Activated naive CD8-positive, alpha-beta T cell treated with anti-CD3 and anti-CD28 coated beads, Interleukin-2, amount 10 ng/mL, durations not matched to agents 7 days and 5 days (primary cell): ENCODE measurements around the gene KLHL26. TPM values are rescaled to one million over a fixed set of nuclear protein-coding genes. Genes with fewer than 3 reads are reported as not detected.
A peak's percentile ranks its signal among the peaks of the same experiment; 100 is the strongest.
"Not testable (repeated sequence)": the region's sequence is repeated elsewhere in the genome, so short reads cannot be mapped to it uniquely, and the experiment has no call there.

Source experiments
- ATAC-seq: fragments of 150-1000 bp; cut with Tn5 transposase; one replicate; pipeline ENCODE4 v1.10.0; 2021; ENCODE audit warnings: low read depth, moderate library complexity
- POLR2A ChIA-PET: fragments of 350-600 bp; sonication (Branson Sonifier 250); formaldehyde crosslinking; loops from one replicate; lab custom pipeline; 2021; ENCODE audit warnings: antibody characterized with exemption; lab: Charles Lee
- DNase-seq: peaks from one replicate; pipeline ENCODE4 v3.0.0; 2021
- H3K27ac Mint-ChIP-seq: one replicate; pipeline ENCODE4 v1.8.0; 2022; ENCODE audit warnings: mild to moderate bottlenecking, mixed read lengths
- H3K27me3 Mint-ChIP-seq: one replicate; pipeline ENCODE4 v1.8.0; 2022; ENCODE audit warnings: mild to moderate bottlenecking, moderate library complexity, mixed read lengths
- H3K36me3 Mint-ChIP-seq: one replicate; pipeline ENCODE4 v1.8.0; 2021; ENCODE audit warnings: mild to moderate bottlenecking, mixed read lengths
- H3K4me1 Mint-ChIP-seq: one replicate; pipeline ENCODE4 v1.8.0; 2021; ENCODE audit warnings: mixed read lengths
- H3K4me3 Mint-ChIP-seq: one replicate; pipeline ENCODE4 v1.8.0; 2022; ENCODE audit warnings: mild to moderate bottlenecking, moderate library complexity, mixed read lengths
- H3K9me3 Mint-ChIP-seq: one replicate; pipeline ENCODE4 v1.8.0; 2021; ENCODE audit warnings: mixed read lengths
- total RNA-seq, 2 experiments: library from RNA; stranded (reverse); gene quantifications; one replicate each; pipeline ENCODE4 v1.2.3, GENCODE V29; 2021

The KLHL26 gene, protein sequence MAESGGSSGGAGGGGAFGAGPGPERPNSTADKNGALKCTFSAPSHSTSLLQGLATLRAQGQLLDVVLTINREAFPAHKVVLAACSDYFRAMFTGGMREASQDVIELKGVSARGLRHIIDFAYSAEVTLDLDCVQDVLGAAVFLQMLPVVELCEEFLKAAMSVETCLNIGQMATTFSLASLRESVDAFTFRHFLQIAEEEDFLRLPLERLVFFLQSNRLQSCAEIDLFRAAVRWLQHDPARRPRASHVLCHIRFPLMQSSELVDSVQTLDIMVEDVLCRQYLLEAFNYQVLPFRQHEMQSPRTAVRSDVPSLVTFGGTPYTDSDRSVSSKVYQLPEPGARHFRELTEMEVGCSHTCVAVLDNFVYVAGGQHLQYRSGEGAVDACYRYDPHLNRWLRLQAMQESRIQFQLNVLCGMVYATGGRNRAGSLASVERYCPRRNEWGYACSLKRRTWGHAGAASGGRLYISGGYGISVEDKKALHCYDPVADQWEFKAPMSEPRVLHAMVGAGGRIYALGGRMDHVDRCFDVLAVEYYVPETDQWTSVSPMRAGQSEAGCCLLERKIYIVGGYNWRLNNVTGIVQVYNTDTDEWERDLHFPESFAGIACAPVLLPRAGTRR
- 10 to 100 TPM; 13.6 to 14.3 TPM for total RNA-seq

GRCh38 chr19:18636969-18637629, at the start of gene KLHL26:
Gene KLHL26, plus strand, starts transcription at chr19:18637028. Its CDS starts 27 bp downstream, at chr19:18637055.
- POLR2A ChIA-PET = no interaction called here
- H3K4me3 Mint-ChIP-seq = peak within 1 kb of the TSS; percentile 82
- peaks cover 2% of the 10 kb centered on the region for H3K36me3 Mint-ChIP-seq
- H3K4me1 Mint-ChIP-seq = peaks cover 24% of the 10 kb centered on the region
- DNase-seq = peak; percentile 42
- H3K27me3 Mint-ChIP-seq = peaks cover 9% of the 10 kb centered on the region
- ATAC-seq = peak; percentile 49
- no peaks in the 10 kb centered on the region for H3K9me3 Mint-ChIP-seq
- peak within 1 kb of the TSS; percentile 85 for H3K27ac Mint-ChIP-seq

DNA sequence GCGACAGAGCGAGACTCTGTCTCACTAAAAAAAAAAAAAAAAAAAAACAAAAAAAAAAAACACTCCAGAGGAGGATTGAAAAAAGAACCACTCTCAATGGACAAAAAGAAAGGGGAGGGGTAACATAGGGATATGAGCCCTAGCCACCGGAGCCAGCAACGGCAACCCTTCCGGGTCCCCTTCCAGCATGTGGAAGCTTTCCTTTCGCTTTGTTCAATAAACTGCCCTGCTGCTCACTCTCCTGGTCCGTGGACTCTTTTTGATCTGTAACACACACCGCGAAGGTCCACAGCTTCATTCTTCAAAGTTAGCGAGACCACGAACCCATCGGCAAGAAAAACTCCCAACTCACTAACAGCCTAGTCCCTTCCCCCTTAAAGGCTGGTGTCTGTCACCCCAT, 49.3 kb upstream of the KLHL26 start:
- DNase-seq = no peak
- no peaks in the 10 kb centered on the region for H3K9me3 Mint-ChIP-seq
- H3K4me3 Mint-ChIP-seq = peak overlapping the region; percentile 93
- peaks cover 4% of the 10 kb centered on the region for H3K27me3 Mint-ChIP-seq
- H3K36me3 Mint-ChIP-seq = peaks cover 5% of the 10 kb centered on the region
- peaks cover 31% of the 10 kb centered on the region for H3K4me1 Mint-ChIP-seq
- H3K27ac Mint-ChIP-seq = peak overlapping the region; percentile 97
- POLR2A ChIA-PET = interaction anchor here (0.6 to 5.5 kb wide), 10 partner anchors 10 to 501 kb away, joined by 3 to 80 read pairs (median 10); partner anchors contain the start of genes ELL, FKBP8, IL12RB1 and KXD1
- no peak for ATAC-seq

- H3K27ac Mint-ChIP-seq = peak overlapping the region; percentile 97
- H3K4me1 Mint-ChIP-seq = peaks cover 31% of the 10 kb centered on the region
- DNase-seq = no peak
- H3K36me3 Mint-ChIP-seq = peaks cover 5% of the 10 kb centered on the region
- peak; percentile 11 for ATAC-seq
- POLR2A ChIA-PET = interaction anchor here (0.6 to 5.5 kb wide), 16 partner anchors 12 to 931 kb away, joined by 3 to 80 read pairs (median 5); partner anchors contain the start of genes ELL, FKBP8, KXD1 and UBA52
- no peaks in the 10 kb centered on the region for H3K9me3 Mint-ChIP-seq
- H3K27me3 Mint-ChIP-seq = peaks cover 4% of the 10 kb centered on the region
- peak overlapping the region; percentile 93 for H3K4me3 Mint-ChIP-seq
Observed at GRCh38 chr19:18587962-18588610, 48.7 kb upstream of the KLHL26 start.

- H3K36me3 Mint-ChIP-seq = peaks cover 5% of the 10 kb centered on the region
- peak within 1 kb of the TSS; percentile 93 for H3K4me3 Mint-ChIP-seq
- ATAC-seq (peak; percentile 79), DNase-seq (peak; percentile 90)
- no peaks in the 10 kb centered on the region for H3K9me3 Mint-ChIP-seq
- H3K4me1 Mint-ChIP-seq = peaks cover 33% of the 10 kb centered on the region
- peaks cover 4% of the 10 kb centered on the region for H3K27me3 Mint-ChIP-seq
- POLR2A ChIA-PET = interaction anchor here (0.6 to 5.5 kb wide), 22 partner anchors 13 to 930 kb away, joined by 3 to 80 read pairs (median 5); partner anchors contain the start of genes COMP, ELL, FKBP8 and KXD1
- peak within 1 kb of the TSS; percentile 97 for H3K27ac Mint-ChIP-seq
Observed at GRCh38 chr19:18588611-18589379, 48.0 kb upstream of the KLHL26 start, which contains the start of gene REX1BD. Gene REX1BD, plus strand, starts transcription at chr19:18588798. Its CDS starts 4 bp downstream, at chr19:18588802.

DNA sequence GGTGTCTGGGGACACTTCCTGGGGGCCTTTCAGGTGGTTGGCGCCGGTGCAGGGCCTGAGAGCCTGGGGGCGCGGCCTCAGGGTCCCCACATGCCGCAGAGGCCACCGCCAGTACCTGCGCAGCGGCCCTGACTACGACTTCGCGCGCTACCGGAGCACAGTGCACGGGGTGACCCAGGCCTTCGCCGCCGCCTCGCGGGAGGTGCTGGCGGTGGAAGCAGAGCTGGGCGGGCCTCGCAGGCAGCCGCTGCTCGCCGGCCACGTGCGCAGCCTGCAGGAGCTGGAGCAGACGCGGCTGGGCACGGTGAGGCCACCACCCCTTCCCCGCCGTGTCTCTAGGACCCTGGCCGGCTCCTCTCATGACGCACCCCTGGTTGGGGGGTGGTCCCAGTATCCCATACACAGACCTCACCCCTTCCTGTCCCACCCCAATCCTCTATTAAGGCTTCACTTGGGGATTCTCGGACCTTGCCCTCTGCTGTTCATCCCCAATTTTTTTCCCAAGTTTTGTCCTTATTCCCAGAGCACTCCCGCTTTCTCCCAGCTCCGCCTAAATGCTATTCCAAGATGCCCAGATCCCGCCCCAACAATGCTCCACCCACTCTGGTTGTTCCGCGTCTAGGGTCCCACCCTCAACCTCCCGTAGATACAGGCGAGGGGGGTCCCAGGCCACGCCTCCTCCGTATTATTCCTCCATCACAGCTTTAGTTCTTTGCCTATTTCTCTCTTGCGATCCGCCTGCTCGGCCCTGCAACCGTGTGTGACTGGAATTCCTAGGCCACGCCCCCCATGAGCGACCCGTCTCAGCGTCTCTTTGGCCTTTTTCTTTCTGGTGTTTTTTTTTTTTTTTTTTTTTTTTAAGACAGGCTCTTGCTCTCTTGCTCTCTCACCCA, 47.2 kb upstream of the KLHL26 start:
- H3K36me3 Mint-ChIP-seq = peaks cover 5% of the 10 kb centered on the region
- DNase-seq (peak; percentile 86), ATAC-seq (peak; percentile 67)
- peaks cover 31% of the 10 kb centered on the region for H3K4me1 Mint-ChIP-seq
- POLR2A ChIA-PET = interaction anchor here (0.6 to 5.5 kb wide), 18 partner anchors 14 to 267 kb away, joined by 3 to 80 read pairs (median 5); partner anchors contain the start of genes ELL, FKBP8, KXD1 and SSBP4
- peak overlapping the region; percentile 97 for H3K27ac Mint-ChIP-seq
- peaks cover 2% of the 10 kb centered on the region for H3K27me3 Mint-ChIP-seq
- peak overlapping the region; percentile 93 for H3K4me3 Mint-ChIP-seq
- H3K9me3 Mint-ChIP-seq = no peaks in the 10 kb centered on the region

- H3K36me3 Mint-ChIP-seq = peaks cover 5% of the 10 kb centered on the region
- DNase-seq = no peak
Observed at GRCh38 chr19:18590273-18591272, 46.3 kb upstream of the KLHL26 start.

GRCh38 chr19:18591735-18592385, 45.0 kb upstream of the KLHL26 start:
- Mint-ChIP-seq H3K27me3 (peaks cover 9% of the 10 kb centered on the region), H3K4me3 (no peak overlapping the region), H3K27ac (no peak overlapping the region), H3K4me1 (peaks cover 21% of the 10 kb centered on the region), H3K9me3 (no peaks in the 10 kb centered on the region), H3K36me3 (peaks cover 5% of the 10 kb centered on the region)
- POLR2A ChIA-PET = no interaction called here
- no peak for ATAC-seq
- DNase-seq = no peak

More at GRCh38 chr19:18590273-18591272, 46.3 kb upstream of the KLHL26 start:
- no peak for ATAC-seq
- Mint-ChIP-seq H3K9me3 (no peaks in the 10 kb centered on the region), H3K27ac (peak overlapping the region; percentile 97), H3K27me3 (peaks cover 5% of the 10 kb centered on the region), H3K4me1 (peaks cover 27% of the 10 kb centered on the region), H3K4me3 (peak overlapping the region; percentile 93)
- POLR2A ChIA-PET = interaction anchor here (3.2 to 3.4 kb wide), 2 partner anchors 32 to 241 kb away, joined by 16 to 32 read pairs; partner anchors contain the start of genes KXD1 and UPF1

- H3K4me3 Mint-ChIP-seq, H3K36me3 Mint-ChIP-seq, H3K27me3 Mint-ChIP-seq, ATAC-seq, H3K27ac Mint-ChIP-seq, DNase-seq, POLR2A ChIA-PET, H3K9me3 Mint-ChIP-seq: not testable (repeated sequence)
- H3K4me1 Mint-ChIP-seq = peaks cover 18% of the 10 kb centered on the region
Observed at GRCh38 chr19:18592732-18593131, 44.1 kb upstream of the KLHL26 start.

DNA sequence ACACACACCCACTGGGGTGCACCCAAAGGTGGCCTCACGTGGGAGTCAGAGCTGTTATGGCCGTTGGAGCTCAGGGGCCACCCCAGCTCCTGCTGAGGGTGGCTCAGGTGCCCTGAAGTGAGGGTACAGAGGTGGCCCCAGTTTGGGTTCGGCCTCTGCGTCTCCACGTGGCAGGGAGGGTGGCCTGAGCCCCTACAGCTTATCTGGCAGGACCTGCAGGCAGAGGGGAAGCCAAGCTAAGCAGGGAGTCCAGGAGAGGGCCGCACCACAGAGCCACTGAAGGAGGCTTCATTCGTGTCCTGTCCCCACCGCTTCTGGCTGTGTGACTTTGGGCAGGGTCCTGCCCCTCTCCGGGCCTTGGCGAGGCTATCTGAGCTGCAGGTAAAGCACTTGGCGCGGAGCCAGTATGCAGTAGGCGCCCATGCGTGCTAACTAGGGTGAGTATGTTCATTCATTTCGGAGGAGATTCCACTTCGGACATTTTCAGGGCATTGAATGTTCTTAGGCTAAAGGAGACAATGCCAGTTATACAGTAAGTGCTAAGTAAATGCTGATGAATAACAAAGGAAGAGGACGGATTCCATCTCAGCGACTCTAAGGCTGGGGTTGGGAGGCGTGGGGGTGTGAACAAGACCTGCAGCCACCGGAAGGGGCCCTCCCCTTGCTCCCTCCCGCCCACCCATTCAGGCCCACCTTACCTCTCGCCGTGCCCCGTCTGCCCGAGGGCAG, 43.3 kb upstream of the KLHL26 start:
- H3K4me1 Mint-ChIP-seq = peaks cover 12% of the 10 kb centered on the region
- H3K4me3 Mint-ChIP-seq = peak overlapping the region; percentile 3
- H3K9me3 Mint-ChIP-seq = no peaks in the 10 kb centered on the region
- no peak overlapping the region for H3K27ac Mint-ChIP-seq
- peaks cover 9% of the 10 kb centered on the region for H3K27me3 Mint-ChIP-seq
- H3K36me3 Mint-ChIP-seq = peaks cover 5% of the 10 kb centered on the region
- ATAC-seq (no peak), DNase-seq (no peak)
- POLR2A ChIA-PET = no interaction called here
